Coronary artery (tissue), 2 donors: ENCODE measurements around the gene FRAT2.
"Not testable (repeated sequence)": the region's sequence is repeated elsewhere in the genome, so short reads cannot be mapped to it uniquely, and the experiment has no call there.

Experiments
- DNase-seq: peaks from one replicate; pipeline ENCODE4 v3.0.0-alpha.2; 2017; ENCODE audit warnings: low spot score
- H3K27ac ChIP-seq, 2 donors: fragments of 200-600 bp; sonication (generic); one replicate each; pipeline ENCODE4 v1.5.1; 2016 to 2019
- H3K4me3 ChIP-seq: fragments of 200-600 bp; sonication (generic); 2 replicates; pipeline ENCODE4 v1.5.1; 2016; ENCODE audit warnings: mild to moderate bottlenecking, moderate library complexity
- TF ChIP-seq, protein P1 (sequence below): fragments of 200-600 bp; sonication (generic); IDR thresholded peaks from one replicate; pipeline ENCODE4 v1.5.1; 2019; ENCODE audit warnings: antibody characterized with exemption

FRAT2 gene

DNA sequence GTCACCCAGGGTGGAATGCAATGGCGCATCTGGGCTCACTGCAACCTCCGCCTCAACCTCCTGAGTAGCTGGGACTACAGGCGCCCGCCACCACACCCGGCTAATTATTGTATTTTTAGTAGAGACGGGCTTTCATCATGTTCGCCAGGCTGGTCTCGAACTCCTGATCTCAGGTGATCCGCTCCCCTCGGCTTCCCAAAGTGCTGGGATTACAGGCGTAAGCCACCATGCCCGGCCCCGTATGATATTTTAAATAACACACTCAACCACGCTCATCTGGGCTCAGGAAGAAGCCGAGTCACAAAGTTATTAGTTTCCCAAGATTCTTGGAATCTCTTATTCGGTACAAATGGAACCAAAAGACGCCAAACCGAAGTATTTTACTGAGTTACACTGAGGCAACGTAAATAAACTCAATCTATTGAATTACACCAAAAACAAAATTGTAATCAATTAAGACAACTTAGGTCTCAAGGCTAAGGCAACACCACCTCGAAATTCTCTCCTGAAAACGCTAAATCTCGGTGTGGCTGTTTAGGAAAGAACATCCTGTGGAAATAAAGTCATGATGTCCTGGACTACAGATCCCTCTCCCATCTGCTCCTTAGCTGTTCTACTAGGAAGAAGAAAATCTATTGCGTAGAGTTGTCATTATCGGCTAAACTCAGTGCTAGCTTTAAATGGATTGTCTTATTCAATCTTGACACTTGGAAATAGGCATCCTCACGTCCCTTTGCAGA, 43.0 kb downstream of the FRAT2 start:
- DNase-seq = no peak

DNA sequence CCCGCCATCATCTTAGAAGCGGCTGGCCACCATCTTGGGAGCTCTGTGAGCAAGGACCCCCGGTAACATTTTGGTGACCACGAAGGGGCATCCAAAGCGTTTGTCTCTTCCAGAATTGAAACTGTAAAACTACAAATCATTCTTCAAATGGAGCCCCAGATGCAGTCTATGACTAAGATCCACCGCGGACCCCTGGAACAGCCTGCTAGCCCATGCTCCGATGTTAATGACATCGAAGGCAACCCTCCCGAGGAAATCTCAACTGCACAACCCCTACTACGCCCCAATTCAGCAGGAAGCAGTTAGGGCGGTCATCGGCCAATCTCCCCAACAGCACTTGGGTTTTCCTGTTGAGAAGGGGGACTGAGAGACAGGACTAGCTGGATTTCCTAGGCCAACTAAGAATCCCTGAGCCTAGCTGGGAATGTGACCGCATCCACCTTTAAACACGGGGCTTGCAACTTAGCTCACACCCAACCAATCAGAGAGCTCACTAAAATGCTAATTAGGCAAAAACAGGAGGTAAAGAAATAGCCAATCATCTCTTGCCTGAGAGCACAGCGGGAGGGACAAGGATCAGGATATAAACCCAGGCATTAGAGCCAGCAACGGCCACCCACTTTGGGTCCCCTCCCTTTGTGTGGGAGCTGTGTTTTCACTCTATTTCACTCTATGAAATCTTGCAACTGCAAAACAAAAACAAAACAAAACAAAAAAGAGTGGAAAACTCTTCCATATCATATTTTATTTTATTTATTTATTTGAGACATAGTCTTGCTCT, 43.8 kb downstream of the FRAT2 start:
- DNase-seq, H3K27ac ChIP-seq, H3K4me3 ChIP-seq: not testable (repeated sequence)

More for the DNA sequence above, 43.0 kb downstream of the FRAT2 start:
- Histone ChIP-seq H3K27ac (peak overlapping the region; percentile 86 to 96), H3K4me3 (peak overlapping the region; percentile 87)
- TF ChIP-seq, protein P1, sequence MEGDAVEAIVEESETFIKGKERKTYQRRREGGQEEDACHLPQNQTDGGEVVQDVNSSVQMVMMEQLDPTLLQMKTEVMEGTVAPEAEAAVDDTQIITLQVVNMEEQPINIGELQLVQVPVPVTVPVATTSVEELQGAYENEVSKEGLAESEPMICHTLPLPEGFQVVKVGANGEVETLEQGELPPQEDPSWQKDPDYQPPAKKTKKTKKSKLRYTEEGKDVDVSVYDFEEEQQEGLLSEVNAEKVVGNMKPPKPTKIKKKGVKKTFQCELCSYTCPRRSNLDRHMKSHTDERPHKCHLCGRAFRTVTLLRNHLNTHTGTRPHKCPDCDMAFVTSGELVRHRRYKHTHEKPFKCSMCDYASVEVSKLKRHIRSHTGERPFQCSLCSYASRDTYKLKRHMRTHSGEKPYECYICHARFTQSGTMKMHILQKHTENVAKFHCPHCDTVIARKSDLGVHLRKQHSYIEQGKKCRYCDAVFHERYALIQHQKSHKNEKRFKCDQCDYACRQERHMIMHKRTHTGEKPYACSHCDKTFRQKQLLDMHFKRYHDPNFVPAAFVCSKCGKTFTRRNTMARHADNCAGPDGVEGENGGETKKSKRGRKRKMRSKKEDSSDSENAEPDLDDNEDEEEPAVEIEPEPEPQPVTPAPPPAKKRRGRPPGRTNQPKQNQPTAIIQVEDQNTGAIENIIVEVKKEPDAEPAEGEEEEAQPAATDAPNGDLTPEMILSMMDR = no peak

DNA sequence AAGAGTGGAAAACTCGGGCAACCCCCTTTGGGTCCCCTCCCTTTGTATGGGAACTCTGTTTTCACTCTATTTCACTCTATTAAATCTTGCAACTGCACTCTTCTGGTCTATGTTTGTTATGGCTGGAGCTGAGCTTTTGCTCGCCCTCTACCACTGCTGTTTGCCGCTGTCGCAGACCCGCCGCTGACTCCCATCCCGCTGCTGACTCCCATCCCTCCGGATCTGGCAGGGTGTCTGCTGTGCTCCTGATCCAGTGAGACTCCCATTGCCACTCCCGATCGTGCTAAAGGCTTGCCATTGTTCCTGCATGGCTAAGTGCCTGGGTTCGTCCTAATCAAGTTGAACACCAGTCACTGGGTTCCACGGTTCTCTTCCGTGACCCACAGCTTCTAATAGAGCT, 44.5 kb downstream of the FRAT2 start:
- H3K27ac ChIP-seq, DNase-seq, H3K4me3 ChIP-seq: not testable (repeated sequence)
